ENCODE results near the gene NHERF1. TPM values are rescaled to one million over a fixed set of nuclear protein-coding genes. Genes with fewer than 3 reads are reported as not detected.

NHERF1 gene
- total and polyA plus RNA-seq, 2 of the 8 experiments (the other 6 are each of a cell fraction or from before 2014, with no cell fraction given): 92.9 to 99.2 TPM

GRCh38 chr17:74758848-74759168, 10.4 kb downstream of the NHERF1 start:
- Histone ChIP-seq H3K4me1 (replicated peaks in 1 of 4; ENCODE audit: control insufficient read depth in 3 of 4, insufficient read depth in 4 of 4, low read length in 3 of 4) (peaks cover 10 to 62% (median 47%) of the 10 kb centered on the region in 4 experiments), H3K9ac (replicated peaks in 1 of 4; ENCODE audit: extremely low read depth in 1 of 4, low read depth in 3 of 4, low read length in 3 of 4) (no peak overlapping the region), H3K4ac (replicated peaks; ENCODE audit: insufficient read length, low read depth, low read length) (no peak overlapping the region), H2BK20ac (ENCODE audit: low read length) (no peak overlapping the region), H3K56ac (replicated peaks; ENCODE audit: insufficient read length, low read depth, low read length) (no peak overlapping the region), H4K8ac (ENCODE audit: extremely low read depth, insufficient read depth, low read length) (peak overlapping the region; percentile 57), H4K91ac (replicated peaks; ENCODE audit: insufficient read length, low read length) (peak overlapping the region; percentile 1), H3K27me3 (replicated peaks in 1 of 4; ENCODE audit: control insufficient read depth in 3 of 4, extremely low read depth in 1 of 4, insufficient read depth in 3 of 4, low read length in 3 of 4) (no peaks in the 10 kb centered on the region), H2AK5ac (ENCODE audit: low read depth, low read length) (0 out of 2 replicates have a peak overlapping the region, but pooled peaks have one; percentile 13), H2BK5ac (ENCODE audit: low read depth, low read length) (peak overlapping the region; percentile 73), H2BK12ac (ENCODE audit: low read depth, low read length) (peak overlapping the region; percentile 75; the same call in 1 of the 2 replicates), H3K18ac (ENCODE audit: extremely low read depth, low read length) (peak overlapping the region; percentile 83), H3K79me1 (ENCODE audit: low read depth, low read length) (peaks cover 27% of the 10 kb centered on the region), H3K23ac (ENCODE audit: insufficient read length) (no peak overlapping the region), H3K79me2 (ENCODE audit: control insufficient read depth in 1 of 2, insufficient read depth in 2 of 2, low read length in 2 of 2) (peaks cover 0 to 72% of the 10 kb centered on the region in 2 experiments; a peak in 2 of 4 replicates), H2AFZ (ENCODE audit: low read length) (no peak overlapping the region), H3K23me2 (ENCODE audit: low read depth, low read length) (no peaks in the 10 kb centered on the region), H2BK15ac (ENCODE audit: low read length) (no peak overlapping the region), H3K27ac (ENCODE audit: low read depth, low read length) (no peak overlapping the region; the same call in 1 of the 2 replicates), H3K14ac (ENCODE audit: insufficient read length) (no peak overlapping the region), H2BK120ac (replicated peaks; ENCODE audit: low read depth, low read length) (peak overlapping the region; percentile 33), H4K5ac (ENCODE audit: insufficient read length, low read depth, low read length) (peak overlapping the region; percentile 29), H4K20me1 (replicated peaks in 1 of 2; ENCODE audit: control insufficient read depth in 1 of 2, insufficient read depth in 2 of 2, low read length in 2 of 2) (peaks cover 3 to 19% of the 10 kb centered on the region in 2 experiments), H3K4me2 (ENCODE audit: insufficient read depth in 1 of 2, low read depth in 2 of 2, low read length in 2 of 2) (no peak overlapping the region), H3K36me3 (ENCODE audit: control insufficient read depth in 2 of 4, insufficient read depth in 4 of 4, low read length in 3 of 4) (no peaks in the 10 kb centered on the region), H3K4me3 (ENCODE audit: extremely low read depth in 1 of 4, insufficient read depth in 2 of 4, low read depth in 3 of 4, low read length in 4 of 4) (no peak overlapping the region), H3K9me3 (ENCODE audit: insufficient read depth in 2 of 2, low read depth in 1 of 2, low read length in 1 of 2) (no peaks in the 10 kb centered on the region)
- TF ChIP-seq BACH1 (IDR thresholded peaks at IDR 0.05; ENCODE audit: low read length): 0 out of 2 replicates have a peak, but pooled peaks have one; percentile 43
- no peak for TF ChIP-seq JUND (IDR thresholded peaks at IDR 0.05; ENCODE audit: low read length)
- peak; percentile 30; the same call in 1 of the 2 replicates for TF ChIP-seq MAFK (IDR thresholded peaks at IDR 0.05; ENCODE audit: low read depth, low read length)
- 90% methylated on average over 2 of the region's 2 CpGs; no CpG with 5 or more reads in 1 of the 2 experiments for WGBS, 2 experiments (ENCODE audit: extremely low coverage in 1 of 2, insufficient coverage in 1 of 2, insufficient read length in 1 of 2, insufficient replicate concordance in 2 of 2, low coverage in 1 of 2, low lambda C conversion rate in 2 of 2, missing lambda C conversion rate in 1 of 2)
- FAIRE-seq (no peak), DNase-seq (ENCODE audit: low read depth in 1 of 2, low spot score in 2 of 2) (no peak)
- CTCF ChIA-PET (ENCODE audit: partially characterized antibody): interaction anchor here (0.6 to 15.7 kb wide), 9 partner anchors 8 to 104 kb away, joined by 3 to 231 read pairs (median 10); partner anchors contain the start of genes NAT9 and RAB37
- POLR2A ChIA-PET (ENCODE audit: partially characterized antibody): interaction anchor here (1.3 to 6.5 kb wide), 5 partner anchors 8 to 17 kb away, joined by 4 to 70 read pairs (median 15); partner anchors contain the start of genes NAT9 and NHERF1

Data from H1 (cell line).